Suprapubic skin (tissue), 4 donors: ENCODE measurements around the gene MKX. TPM values are rescaled to one million over a fixed set of nuclear protein-coding genes. Genes with fewer than 3 reads are reported as not detected.

Source experiments
- DNase-seq, 2 donors: peaks; one replicate each; pipeline ENCODE4 v3.0.0-alpha.2; 2019; ENCODE audit warnings: low spot score in 2 of 2
- H3K27ac ChIP-seq: fragments of 200-600 bp; sonication (generic); one replicate; pipeline ENCODE4 v1.5.1; 2019
- H3K27me3 ChIP-seq: fragments of 200-600 bp; sonication (generic); one replicate; pipeline ENCODE4 v1.5.1; 2019
- H3K36me3 ChIP-seq: fragments of 200-600 bp; sonication (generic); one replicate; pipeline ENCODE4 v1.5.1; 2019
- H3K4me1 ChIP-seq: fragments of 200-600 bp; sonication (generic); one replicate; pipeline ENCODE4 v1.5.1; 2019
- H3K4me3 ChIP-seq: fragments of 200-600 bp; sonication (generic); one replicate; pipeline ENCODE4 v1.5.1; 2019; ENCODE audit warnings: mild to moderate bottlenecking
- H3K9me3 ChIP-seq: fragments of 200-600 bp; sonication (generic); one replicate; pipeline ENCODE4 v1.5.1; 2019
- CTCF ChIP-seq, 2 donors: fragments of 200-600 bp in 1 of 2; fragments of 450-650 bp in 1 of 2; sonication (generic) in 1 of 2; IDR thresholded peaks; one replicate each; pipeline ENCODE4 v1.5.1; 2016 to 2019; ENCODE audit warnings: antibody characterized with exemption in 2 of 2, mild to moderate bottlenecking in 1 of 2, moderate library complexity in 1 of 2
- EP300 ChIP-seq: sonication (generic); formaldehyde crosslinking; IDR thresholded peaks from one replicate; pipeline ENCODE4 v1.6.1; 2017; ENCODE audit warnings: antibody characterized with exemption
- POLR2A ChIP-seq, 2 donors: fragments of 450-650 bp; IDR thresholded peaks; one replicate each; pipeline ENCODE4 v1.6.1; 2017; ENCODE audit warnings: antibody characterized with exemption in 2 of 2, mild to moderate bottlenecking in 2 of 2, moderate library complexity in 2 of 2
- POLR2AphosphoS5 ChIP-seq, 3 donors: sonication (generic); formaldehyde crosslinking; IDR thresholded peaks; one replicate each; pipeline ENCODE4 v1.6.1; 2017; ENCODE audit warnings: antibody characterized with exemption in 3 of 3
- WGBS: methylation state at CpG from one replicate; pipeline ENCODE4 v1.1.5; 2018; 5-methylcytosine and 5-hydroxymethylcytosine counted together
- total RNA-seq, 4 donors: library from RNA; depleted of rRNA; stranded (reverse); fragments of >200 nt; gene quantifications; one replicate each; pipeline ENCODE4 v1.1.0, GENCODE V29; 2016

The MKX gene
- total RNA-seq, 4 donors from 2014 or later, result 0.25 to 0.68 (median 0.55) TPM

DNA sequence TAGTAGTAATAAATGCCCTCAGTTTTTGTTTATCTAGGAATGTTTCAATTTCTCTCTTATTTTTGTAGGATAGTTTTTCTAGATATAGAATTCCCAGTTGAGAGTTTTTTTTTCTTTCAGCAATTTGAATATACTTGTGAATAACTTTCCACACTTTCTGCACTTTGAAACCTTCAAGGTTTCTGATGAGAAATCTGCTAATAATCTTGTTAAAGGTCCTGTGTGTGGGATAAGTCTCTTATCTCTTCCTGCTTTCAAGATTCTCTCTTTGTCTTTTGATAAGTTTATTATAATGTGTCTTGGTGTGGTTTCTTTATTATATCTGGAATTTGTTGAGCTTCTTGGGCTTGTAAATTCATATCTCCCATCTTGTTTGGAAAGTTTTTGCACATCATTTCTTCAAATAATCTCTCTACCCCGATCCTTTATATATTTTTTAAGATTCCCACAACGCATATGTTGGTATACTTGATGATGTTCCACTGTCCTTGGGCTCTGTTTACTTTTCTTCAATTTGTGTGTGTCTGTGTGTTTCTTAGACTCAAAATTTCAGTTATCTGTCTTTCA is 103.5 kb downstream of the MKX start:
- H3K9me3 ChIP-seq, result no peaks in the 10 kb centered on the region
- no peaks in the 10 kb centered on the region for H3K27me3 ChIP-seq
- no peaks in the 10 kb centered on the region for H3K4me1 ChIP-seq
- no peak for DNase-seq
- H3K4me3 ChIP-seq, result no peak overlapping the region
- TF ChIP-seq CTCF (IDR thresholded peaks at IDR 0.05), result no peak
- TF ChIP-seq POLR2A (IDR thresholded peaks at IDR 0.05), result no peak
- no peak for TF ChIP-seq POLR2AphosphoS5 (IDR thresholded peaks at IDR 0.05)
- TF ChIP-seq EP300, result no peak
- no peaks in the 10 kb centered on the region for H3K36me3 ChIP-seq
- H3K27ac ChIP-seq, result no peak overlapping the region
- WGBS, result 95% methylated on average over 2 of the region's 2 CpGs

DNA sequence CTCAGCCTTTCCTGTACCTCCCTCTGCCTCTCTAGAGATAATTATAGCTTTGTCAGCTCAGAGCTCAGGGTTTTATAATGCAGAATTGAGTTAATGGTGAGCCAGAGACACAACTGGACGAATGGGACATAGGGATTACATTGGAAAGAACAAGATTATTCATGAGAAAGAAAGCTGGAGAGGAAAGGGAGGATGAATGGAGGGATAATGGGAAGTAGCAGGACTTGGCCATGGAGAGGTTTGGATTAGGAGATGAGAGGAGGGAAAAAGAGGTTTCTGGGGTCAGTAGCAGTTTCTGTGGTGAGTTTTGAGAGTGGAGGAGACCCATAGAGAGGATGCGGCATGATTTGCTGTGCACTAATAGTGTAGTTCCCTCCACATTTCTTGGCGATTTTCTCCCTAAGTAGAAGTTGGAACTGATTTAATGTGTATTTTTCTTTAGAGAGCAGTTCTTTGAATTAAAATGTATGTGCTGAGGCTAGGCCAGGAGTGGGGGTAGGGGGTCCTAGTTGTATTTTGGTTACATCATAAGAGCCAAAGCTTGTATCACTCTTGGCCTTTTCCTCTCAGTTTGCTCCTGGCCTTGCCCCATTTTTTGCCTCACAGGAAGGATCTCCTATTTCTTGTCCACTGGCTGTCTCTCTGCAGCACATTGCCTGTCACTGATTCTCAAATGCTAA is 107.4 kb downstream of the MKX start:
- no peaks in the 10 kb centered on the region for H3K4me1 ChIP-seq
- no peak overlapping the region for H3K4me3 ChIP-seq
- no peaks in the 10 kb centered on the region for H3K27me3 ChIP-seq
- H3K27ac ChIP-seq, result no peak overlapping the region
- H3K9me3 ChIP-seq, result no peaks in the 10 kb centered on the region
- TF ChIP-seq POLR2A (IDR thresholded peaks at IDR 0.05) (no peak), CTCF (IDR thresholded peaks at IDR 0.05) (no peak), EP300 (no peak), POLR2AphosphoS5 (IDR thresholded peaks at IDR 0.05) (no peak)
- no peaks in the 10 kb centered on the region for H3K36me3 ChIP-seq
- WGBS, result 79% methylated on average over 3 of the region's 3 CpGs
- DNase-seq, result no peak

DNA sequence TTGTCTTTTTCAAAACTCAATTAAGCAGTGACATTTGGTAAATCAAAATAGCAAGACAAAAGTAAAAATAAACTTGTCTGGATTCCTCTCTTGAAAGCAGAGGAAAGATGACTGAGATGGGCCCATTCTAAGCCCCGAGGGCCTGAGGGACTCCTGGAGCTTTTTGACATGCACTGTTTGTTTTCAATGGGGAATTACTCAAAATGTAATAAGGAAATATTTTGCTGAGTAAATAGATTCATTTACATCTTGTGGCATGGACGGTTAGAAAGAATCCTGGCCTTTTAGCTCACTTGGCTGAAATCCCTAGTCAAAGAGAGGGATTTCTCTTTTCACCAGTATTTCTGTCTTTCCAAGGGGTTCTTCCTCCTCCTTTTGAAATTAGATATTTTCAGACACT is 108.0 kb downstream of the MKX start:
- H3K4me3 ChIP-seq, result no peak overlapping the region
- no peaks in the 10 kb centered on the region for H3K4me1 ChIP-seq
- WGBS, result 47% methylated on average over 2 of the region's 2 CpGs
- H3K27me3 ChIP-seq, result no peaks in the 10 kb centered on the region
- no peak for DNase-seq
- no peak overlapping the region for H3K27ac ChIP-seq
- H3K36me3 ChIP-seq, result no peaks in the 10 kb centered on the region
- no peaks in the 10 kb centered on the region for H3K9me3 ChIP-seq
- TF ChIP-seq EP300 (no peak), POLR2AphosphoS5 (IDR thresholded peaks at IDR 0.05) (no peak), POLR2A (IDR thresholded peaks at IDR 0.05) (no peak), CTCF (IDR thresholded peaks at IDR 0.05) (no peak)

DNA sequence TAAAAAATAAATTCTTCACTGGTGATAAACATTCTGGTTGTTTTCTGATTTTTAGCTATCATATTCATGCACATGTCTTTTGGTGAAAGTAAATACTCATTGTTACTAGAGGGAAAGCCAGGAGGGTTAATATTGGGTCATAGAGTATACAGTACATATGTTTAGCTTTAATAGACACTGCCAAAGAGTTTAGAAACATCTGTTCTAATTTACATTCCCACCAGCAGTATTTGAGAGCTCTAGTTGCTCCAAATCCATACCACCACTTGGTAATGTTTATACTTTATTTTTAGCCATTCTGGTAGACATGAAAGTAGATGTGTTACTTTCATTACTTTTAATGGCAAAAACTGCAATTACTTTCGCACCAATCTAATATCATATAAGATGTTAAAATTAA is 108.8 kb downstream of the MKX start:
- no peak overlapping the region for H3K27ac ChIP-seq
- no peaks in the 10 kb centered on the region for H3K9me3 ChIP-seq
- H3K27me3 ChIP-seq, result no peaks in the 10 kb centered on the region
- DNase-seq, result no peak
- no peak for TF ChIP-seq CTCF (IDR thresholded peaks at IDR 0.05)
- TF ChIP-seq EP300, result no peak
- no peak for TF ChIP-seq POLR2A (IDR thresholded peaks at IDR 0.05)
- no peak for TF ChIP-seq POLR2AphosphoS5 (IDR thresholded peaks at IDR 0.05)
- no peaks in the 10 kb centered on the region for H3K4me1 ChIP-seq
- H3K36me3 ChIP-seq, result no peaks in the 10 kb centered on the region
- 98% methylated on average over 1 of the region's 1 CpG for WGBS
- no peak overlapping the region for H3K4me3 ChIP-seq

- Histone ChIP-seq H3K27me3 (no peaks in the 10 kb centered on the region), H3K4me3 (no peak overlapping the region), H3K9me3 (no peaks in the 10 kb centered on the region), H3K27ac (no peak overlapping the region), H3K4me1 (no peaks in the 10 kb centered on the region), H3K36me3 (no peaks in the 10 kb centered on the region)
- no peak for TF ChIP-seq POLR2AphosphoS5 (IDR thresholded peaks at IDR 0.05)
- no peak for TF ChIP-seq POLR2A (IDR thresholded peaks at IDR 0.05)
- TF ChIP-seq CTCF (IDR thresholded peaks at IDR 0.05), result no peak
- no peak for TF ChIP-seq EP300
- WGBS, result 43% methylated on average over 2 of the region's 2 CpGs
- DNase-seq, result no peak
Measured at GRCh38 chr10:27635699-27636270, 109.8 kb downstream of the MKX start.
